GM23338 (cell line): Measurements from ENCODE around the gene TNFRSF1A.

Experiments
- CREB1 ChIP-seq: fragments of 250-450 bp; sonication (Bioruptor Pico); IDR thresholded peaks from 2 replicates; pipeline ENCODE4 v1.5.0; 2020; ENCODE audit warnings: low read depth, mild to moderate bottlenecking, moderate library complexity
- CTCF ChIP-seq, 2 experiments: fragments of 200-600 bp in 1 of 2; sonication (generic) in 1 of 2; conservative IDR thresholded peaks; 2 replicates each; pipeline versions ENCODE4 v1.5.1 to v1.6.1; 2016 to 2017; ENCODE audit warnings: antibody characterized with exemption in 2 of 2, low read depth in 2 of 2, mild to moderate bottlenecking in 2 of 2, moderate library complexity in 1 of 2
- EZH2 ChIP-seq: fragments of 200-600 bp; sonication (generic); IDR thresholded peaks from one replicate; pipeline ENCODE4 v1.8.0; 2017; ENCODE audit warnings: antibody characterized with exemption, mild to moderate bottlenecking, low read depth; ENCODE audit not compliant: unreplicated experiment
- EZH2phosphoT487 ChIP-seq: fragments of 200-600 bp; sonication (generic); IDR thresholded peaks from one replicate; pipeline ENCODE4 v1.8.1; 2018; ENCODE audit warnings: antibody characterized with exemption; ENCODE audit not compliant: unreplicated experiment
- NANOG ChIP-seq: IDR thresholded peaks from 2 replicates; pipeline ENCODE4 v1.6.1; 2016; ENCODE audit warnings: antibody characterized with exemption, borderline replicate concordance
- POLR2AphosphoS5 ChIP-seq: IDR thresholded peaks from 2 replicates; pipeline ENCODE4 v1.6.1; 2016; ENCODE audit warnings: antibody characterized with exemption, low read depth
- STAT1 ChIP-seq: IDR thresholded peaks from one replicate; pipeline ENCODE4 v1.6.1; 2016; ENCODE audit warnings: antibody characterized with exemption; ENCODE audit not compliant: unreplicated experiment
- ZNF331 ChIP-seq: fragments of 250-450 bp; sonication (Bioruptor Pico); IDR thresholded peaks from 2 replicates; pipeline ENCODE4 v1.5.0; 2020; ENCODE audit warnings: low read depth, mild to moderate bottlenecking, moderate library complexity
- TF ChIP-seq, protein P1 (sequence below): IDR thresholded peaks from 2 replicates; pipeline ENCODE4 v1.6.1; 2016; ENCODE audit warnings: antibody characterized with exemption
- TF ChIP-seq, protein P2 (sequence below): fragments of 250-450 bp; sonication (Bioruptor Pico); IDR thresholded peaks from 2 replicates; pipeline ENCODE4 v1.5.0; 2020; ENCODE audit warnings: mild to moderate bottlenecking, moderate library complexity

- TF ChIP-seq EZH2, result no peak
- no peak for TF ChIP-seq CTCF (conservative IDR thresholded peaks at IDR 0.05; ENCODE audit: low read depth in 2 of 2)
- no peak for TF ChIP-seq CREB1 (CRISPR knock-in tag)
- TF ChIP-seq, protein P1, sequence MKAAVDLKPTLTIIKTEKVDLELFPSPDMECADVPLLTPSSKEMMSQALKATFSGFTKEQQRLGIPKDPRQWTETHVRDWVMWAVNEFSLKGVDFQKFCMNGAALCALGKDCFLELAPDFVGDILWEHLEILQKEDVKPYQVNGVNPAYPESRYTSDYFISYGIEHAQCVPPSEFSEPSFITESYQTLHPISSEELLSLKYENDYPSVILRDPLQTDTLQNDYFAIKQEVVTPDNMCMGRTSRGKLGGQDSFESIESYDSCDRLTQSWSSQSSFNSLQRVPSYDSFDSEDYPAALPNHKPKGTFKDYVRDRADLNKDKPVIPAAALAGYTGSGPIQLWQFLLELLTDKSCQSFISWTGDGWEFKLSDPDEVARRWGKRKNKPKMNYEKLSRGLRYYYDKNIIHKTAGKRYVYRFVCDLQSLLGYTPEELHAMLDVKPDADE, result no peak
- TF ChIP-seq POLR2AphosphoS5, result no peak
- no peak for TF ChIP-seq EZH2phosphoT487
- TF ChIP-seq STAT1, result no peak
- no peak for TF ChIP-seq NANOG
- TF ChIP-seq, protein P2, sequence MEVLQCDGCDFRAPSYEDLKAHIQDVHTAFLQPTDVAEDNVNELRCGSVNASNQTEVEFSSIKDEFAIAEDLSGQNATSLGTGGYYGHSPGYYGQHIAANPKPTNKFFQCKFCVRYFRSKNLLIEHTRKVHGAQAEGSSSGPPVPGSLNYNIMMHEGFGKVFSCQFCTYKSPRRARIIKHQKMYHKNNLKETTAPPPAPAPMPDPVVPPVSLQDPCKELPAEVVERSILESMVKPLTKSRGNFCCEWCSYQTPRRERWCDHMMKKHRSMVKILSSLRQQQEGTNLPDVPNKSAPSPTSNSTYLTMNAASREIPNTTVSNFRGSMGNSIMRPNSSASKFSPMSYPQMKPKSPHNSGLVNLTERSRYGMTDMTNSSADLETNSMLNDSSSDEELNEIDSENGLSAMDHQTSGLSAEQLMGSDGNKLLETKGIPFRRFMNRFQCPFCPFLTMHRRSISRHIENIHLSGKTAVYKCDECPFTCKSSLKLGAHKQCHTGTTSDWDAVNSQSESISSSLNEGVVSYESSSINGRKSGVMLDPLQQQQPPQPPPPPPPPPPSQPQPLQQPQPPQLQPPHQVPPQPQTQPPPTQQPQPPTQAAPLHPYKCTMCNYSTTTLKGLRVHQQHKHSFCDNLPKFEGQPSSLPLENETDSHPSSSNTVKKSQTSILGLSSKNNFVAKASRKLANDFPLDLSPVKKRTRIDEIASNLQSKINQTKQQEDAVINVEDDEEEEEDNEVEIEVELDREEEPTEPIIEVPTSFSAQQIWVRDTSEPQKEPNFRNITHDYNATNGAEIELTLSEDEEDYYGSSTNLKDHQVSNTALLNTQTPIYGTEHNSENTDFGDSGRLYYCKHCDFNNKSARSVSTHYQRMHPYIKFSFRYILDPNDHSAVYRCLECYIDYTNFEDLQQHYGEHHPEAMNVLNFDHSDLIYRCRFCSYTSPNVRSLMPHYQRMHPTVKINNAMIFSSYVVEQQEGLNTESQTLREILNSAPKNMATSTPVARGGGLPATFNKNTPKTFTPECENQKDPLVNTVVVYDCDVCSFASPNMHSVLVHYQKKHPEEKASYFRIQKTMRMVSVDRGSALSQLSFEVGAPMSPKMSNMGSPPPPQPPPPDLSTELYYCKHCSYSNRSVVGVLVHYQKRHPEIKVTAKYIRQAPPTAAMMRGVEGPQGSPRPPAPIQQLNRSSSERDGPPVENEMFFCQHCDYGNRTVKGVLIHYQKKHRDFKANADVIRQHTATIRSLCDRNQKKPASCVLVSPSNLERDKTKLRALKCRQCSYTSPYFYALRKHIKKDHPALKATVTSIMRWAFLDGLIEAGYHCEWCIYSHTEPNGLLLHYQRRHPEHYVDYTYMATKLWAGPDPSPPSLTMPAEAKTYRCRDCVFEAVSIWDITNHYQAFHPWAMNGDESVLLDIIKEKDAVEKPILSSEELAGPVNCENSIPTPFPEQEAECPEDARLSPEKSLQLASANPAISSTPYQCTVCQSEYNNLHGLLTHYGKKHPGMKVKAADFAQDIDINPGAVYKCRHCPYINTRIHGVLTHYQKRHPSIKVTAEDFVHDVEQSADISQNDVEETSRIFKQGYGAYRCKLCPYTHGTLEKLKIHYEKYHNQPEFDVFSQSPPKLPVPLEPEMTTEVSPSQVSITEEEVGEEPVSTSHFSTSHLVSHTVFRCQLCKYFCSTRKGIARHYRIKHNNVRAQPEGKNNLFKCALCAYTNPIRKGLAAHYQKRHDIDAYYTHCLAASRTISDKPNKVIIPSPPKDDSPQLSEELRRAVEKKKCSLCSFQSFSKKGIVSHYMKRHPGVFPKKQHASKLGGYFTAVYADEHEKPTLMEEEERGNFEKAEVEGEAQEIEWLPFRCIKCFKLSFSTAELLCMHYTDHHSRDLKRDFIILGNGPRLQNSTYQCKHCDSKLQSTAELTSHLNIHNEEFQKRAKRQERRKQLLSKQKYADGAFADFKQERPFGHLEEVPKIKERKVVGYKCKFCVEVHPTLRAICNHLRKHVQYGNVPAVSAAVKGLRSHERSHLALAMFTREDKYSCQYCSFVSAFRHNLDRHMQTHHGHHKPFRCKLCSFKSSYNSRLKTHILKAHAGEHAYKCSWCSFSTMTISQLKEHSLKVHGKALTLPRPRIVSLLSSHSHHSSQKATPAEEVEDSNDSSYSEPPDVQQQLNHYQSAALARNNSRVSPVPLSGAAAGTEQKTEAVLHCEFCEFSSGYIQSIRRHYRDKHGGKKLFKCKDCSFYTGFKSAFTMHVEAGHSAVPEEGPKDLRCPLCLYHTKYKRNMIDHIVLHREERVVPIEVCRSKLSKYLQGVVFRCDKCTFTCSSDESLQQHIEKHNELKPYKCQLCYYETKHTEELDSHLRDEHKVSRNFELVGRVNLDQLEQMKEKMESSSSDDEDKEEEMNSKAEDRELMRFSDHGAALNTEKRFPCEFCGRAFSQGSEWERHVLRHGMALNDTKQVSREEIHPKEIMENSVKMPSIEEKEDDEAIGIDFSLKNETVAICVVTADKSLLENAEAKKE (CRISPR knock-in tag), result no peak
- TF ChIP-seq ZNF331, result no peak
Observed at GRCh38 chr12:6391013-6391412, 49.1 kb upstream of the TNFRSF1A start.
